Osteocyte (in vitro differentiated cells): ENCODE data around the gene SAG. TPM values are rescaled to one million over a fixed set of nuclear protein-coding genes. Genes with fewer than 3 reads are reported as not detected.

Experiments
- DNase-seq: peaks from one replicate; pipeline ENCODE4 v3.0.0; 2021; ENCODE audit warnings: mixed read lengths; ENCODE audit not compliant: unreplicated experiment; ENCODE audit errors: extremely low spot score
- H3K27ac Mint-ChIP-seq: one replicate; pipeline ENCODE4 v1.8.0; 2021; ENCODE audit warnings: mild to moderate bottlenecking, mixed read lengths; ENCODE audit not compliant: unreplicated experiment
- H3K27me3 Mint-ChIP-seq: one replicate; pipeline ENCODE4 v1.8.0; 2021; ENCODE audit warnings: mixed read lengths; ENCODE audit not compliant: unreplicated experiment
- H3K36me3 Mint-ChIP-seq: one replicate; pipeline ENCODE4 v1.8.0; 2021; ENCODE audit warnings: mixed read lengths; ENCODE audit not compliant: unreplicated experiment
- H3K4me1 Mint-ChIP-seq: one replicate; pipeline ENCODE4 v1.8.0; 2021; ENCODE audit warnings: mixed read lengths; ENCODE audit not compliant: unreplicated experiment
- H3K4me3 Mint-ChIP-seq: one replicate; pipeline ENCODE4 v1.8.0; 2021; ENCODE audit warnings: mild to moderate bottlenecking, moderate library complexity, mixed read lengths; ENCODE audit not compliant: unreplicated experiment
- H3K9me3 Mint-ChIP-seq: one replicate; pipeline ENCODE4 v1.8.0; 2021; ENCODE audit warnings: mixed read lengths; ENCODE audit not compliant: unreplicated experiment
- total RNA-seq: library from RNA; stranded (reverse); gene quantifications from 2 replicates; pipeline ENCODE4 v1.2.1, GENCODE V29; 2021
- TF ChIP-seq, protein P1 (sequence below): fragments of 200-600 bp; sonication (generic); IDR thresholded peaks from 2 replicates; pipeline ENCODE4 v1.5.0; 2021; ENCODE audit warnings: antibody characterized with exemption, mild to moderate bottlenecking, moderate library complexity

Gene SAG
- total RNA-seq, 1 donor from 2014 or later, result not detected

DNA sequence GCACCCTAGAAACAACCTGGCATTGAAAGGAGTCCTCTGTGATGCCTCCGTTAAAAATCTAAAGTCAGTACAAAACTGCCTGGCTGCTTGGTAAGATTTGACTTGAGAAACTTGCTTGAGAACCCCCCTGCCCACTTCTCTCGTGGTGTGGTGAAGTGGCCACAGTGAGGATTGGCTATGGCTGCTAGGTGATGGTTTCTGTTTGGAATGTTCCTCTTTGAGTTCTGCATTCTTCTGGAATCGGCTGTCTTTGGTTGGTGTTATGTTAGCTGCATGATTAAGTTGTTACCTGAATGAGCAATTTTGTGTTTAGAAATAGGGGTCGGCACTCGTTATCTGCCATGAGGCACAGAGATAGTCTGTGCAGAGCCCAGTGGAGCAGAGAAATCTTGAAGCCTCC, 21.7 kb upstream of the SAG start:
- Mint-ChIP-seq H3K36me3 (peaks cover 62% of the 10 kb centered on the region), H3K4me3 (no peak overlapping the region), H3K27me3 (no peaks in the 10 kb centered on the region), H3K27ac (no peak overlapping the region), H3K4me1 (peaks cover 18% of the 10 kb centered on the region), H3K9me3 (no peaks in the 10 kb centered on the region)
- TF ChIP-seq, protein P1, sequence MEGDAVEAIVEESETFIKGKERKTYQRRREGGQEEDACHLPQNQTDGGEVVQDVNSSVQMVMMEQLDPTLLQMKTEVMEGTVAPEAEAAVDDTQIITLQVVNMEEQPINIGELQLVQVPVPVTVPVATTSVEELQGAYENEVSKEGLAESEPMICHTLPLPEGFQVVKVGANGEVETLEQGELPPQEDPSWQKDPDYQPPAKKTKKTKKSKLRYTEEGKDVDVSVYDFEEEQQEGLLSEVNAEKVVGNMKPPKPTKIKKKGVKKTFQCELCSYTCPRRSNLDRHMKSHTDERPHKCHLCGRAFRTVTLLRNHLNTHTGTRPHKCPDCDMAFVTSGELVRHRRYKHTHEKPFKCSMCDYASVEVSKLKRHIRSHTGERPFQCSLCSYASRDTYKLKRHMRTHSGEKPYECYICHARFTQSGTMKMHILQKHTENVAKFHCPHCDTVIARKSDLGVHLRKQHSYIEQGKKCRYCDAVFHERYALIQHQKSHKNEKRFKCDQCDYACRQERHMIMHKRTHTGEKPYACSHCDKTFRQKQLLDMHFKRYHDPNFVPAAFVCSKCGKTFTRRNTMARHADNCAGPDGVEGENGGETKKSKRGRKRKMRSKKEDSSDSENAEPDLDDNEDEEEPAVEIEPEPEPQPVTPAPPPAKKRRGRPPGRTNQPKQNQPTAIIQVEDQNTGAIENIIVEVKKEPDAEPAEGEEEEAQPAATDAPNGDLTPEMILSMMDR, result no peak
- DNase-seq, result no peak

DNA sequence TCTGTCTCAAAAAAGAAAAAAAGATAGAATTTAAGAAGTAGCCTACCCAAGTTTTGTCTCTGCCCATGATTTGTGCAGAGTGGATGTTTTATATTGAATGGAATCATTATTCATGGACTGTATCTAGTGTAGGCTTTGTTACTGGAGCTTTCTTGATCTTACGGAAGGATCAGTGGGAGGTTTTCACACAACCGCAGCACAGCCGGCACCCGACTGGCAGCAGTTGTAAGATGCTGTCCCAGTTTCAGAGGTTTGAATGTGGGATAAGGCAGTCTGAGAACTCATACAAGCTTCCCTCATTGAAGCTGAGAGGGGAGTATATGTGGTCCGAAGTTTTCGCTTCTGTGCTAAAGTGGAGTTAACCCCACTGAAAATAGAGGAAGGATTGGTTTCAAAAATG, 19.7 kb upstream of the SAG start:
- Mint-ChIP-seq H3K27ac (no peak overlapping the region), H3K9me3 (no peaks in the 10 kb centered on the region), H3K27me3 (no peaks in the 10 kb centered on the region), H3K4me3 (no peak overlapping the region), H3K36me3 (peaks cover 58% of the 10 kb centered on the region), H3K4me1 (peaks cover 11% of the 10 kb centered on the region)
- TF ChIP-seq, protein P1, result no peak
- DNase-seq, result no peak

DNA sequence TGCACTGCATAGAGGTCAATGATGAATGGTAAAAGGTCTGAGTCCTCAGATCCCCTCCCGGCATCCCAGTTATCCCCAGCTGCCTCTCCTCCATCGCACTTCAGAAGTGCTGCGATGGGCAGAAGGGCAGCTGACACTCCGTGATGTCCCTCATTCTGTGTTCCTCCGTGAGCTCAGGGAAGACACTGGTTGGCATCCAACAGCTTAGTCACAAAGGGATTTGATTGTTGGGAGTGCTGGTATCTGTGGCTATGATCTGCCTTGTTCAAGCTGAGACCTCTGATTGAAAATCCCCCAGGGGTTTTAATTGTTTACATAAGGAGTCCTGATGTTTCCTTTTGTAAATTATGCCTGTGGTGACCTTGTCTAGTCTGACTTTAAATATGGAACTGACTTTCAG, 19.0 kb upstream of the SAG start:
- TF ChIP-seq, protein P1, result no peak
- Mint-ChIP-seq H3K27ac (peak overlapping the region; percentile 52), H3K27me3 (no peaks in the 10 kb centered on the region), H3K4me1 (peaks cover 11% of the 10 kb centered on the region), H3K4me3 (no peak overlapping the region), H3K9me3 (no peaks in the 10 kb centered on the region), H3K36me3 (peaks cover 62% of the 10 kb centered on the region)
- DNase-seq, result no peak

DNA sequence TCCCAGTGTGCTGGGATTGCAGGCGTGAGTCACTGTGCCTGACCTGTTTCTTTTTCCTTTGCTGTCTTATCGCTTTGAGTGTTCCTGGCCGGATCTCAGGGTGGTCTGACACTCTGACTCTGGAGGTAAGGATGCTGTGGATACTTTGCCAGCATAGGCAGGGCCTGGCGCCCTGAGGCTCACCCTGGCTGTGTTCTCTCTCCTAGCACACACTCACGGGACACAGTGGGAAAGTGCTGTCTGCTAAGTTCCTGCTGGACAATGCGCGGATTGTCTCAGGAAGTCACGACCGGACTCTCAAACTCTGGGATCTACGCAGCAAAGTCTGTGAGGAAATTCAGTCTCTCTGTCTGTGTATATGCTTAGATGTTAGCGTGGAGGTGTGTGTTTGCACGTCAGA, 18.0 kb upstream of the SAG start:
- no peak for DNase-seq
- Mint-ChIP-seq H3K27ac (no peak overlapping the region), H3K27me3 (no peaks in the 10 kb centered on the region), H3K9me3 (no peaks in the 10 kb centered on the region), H3K36me3 (peaks cover 70% of the 10 kb centered on the region), H3K4me1 (peaks cover 11% of the 10 kb centered on the region), H3K4me3 (no peak overlapping the region)
- TF ChIP-seq, protein P1, result no peak

DNA sequence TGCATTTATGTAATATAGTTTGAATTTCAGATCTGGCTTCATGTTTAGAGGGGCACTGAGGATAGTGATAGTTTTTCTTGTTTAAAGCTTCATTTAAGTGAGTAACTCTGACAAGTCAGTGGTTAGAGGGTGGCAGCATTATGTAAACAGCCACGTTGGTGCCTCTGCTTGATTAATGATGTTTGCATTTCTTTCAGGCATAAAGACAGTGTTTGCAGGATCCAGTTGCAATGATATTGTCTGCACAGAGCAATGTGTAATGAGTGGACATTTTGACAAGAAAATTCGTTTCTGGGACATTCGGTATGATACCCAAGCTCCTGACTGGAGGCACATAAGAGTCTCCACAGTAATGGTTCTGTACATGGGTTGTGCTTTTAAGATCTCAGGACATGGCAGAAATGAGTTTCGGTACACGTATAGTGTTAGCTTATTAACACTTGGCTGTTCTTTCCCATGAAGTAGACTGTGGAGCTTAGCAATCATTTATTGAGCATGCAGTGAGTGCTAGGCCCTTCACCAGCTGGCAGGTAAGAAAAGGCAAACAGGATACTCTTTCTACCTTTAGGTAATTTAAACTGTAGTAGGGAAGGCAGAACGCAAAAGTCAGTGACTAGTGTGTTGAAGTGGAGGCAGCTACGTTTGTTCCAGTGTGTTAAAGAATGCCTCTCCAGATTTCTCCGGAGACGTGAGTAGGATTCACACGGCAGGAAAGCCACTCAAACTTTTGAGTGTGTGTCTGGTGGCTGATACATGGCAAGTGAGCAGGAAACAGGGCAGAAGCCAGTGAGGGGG, 17.4 kb upstream of the SAG start:
- H3K36me3 Mint-ChIP-seq, result peaks cover 70% of the 10 kb centered on the region
- no peak for DNase-seq
- H3K27ac Mint-ChIP-seq, result no peak overlapping the region

More for the DNA sequence above, 17.4 kb upstream of the SAG start:
- Mint-ChIP-seq H3K4me3 (no peak overlapping the region), H3K4me1 (peaks cover 11% of the 10 kb centered on the region), H3K9me3 (no peaks in the 10 kb centered on the region), H3K27me3 (no peaks in the 10 kb centered on the region)
- TF ChIP-seq, protein P1, result no peak
